ENCODE data around the gene KRT23. TPM values are rescaled to one million over a fixed set of nuclear protein-coding genes. Genes with fewer than 3 reads are reported as not detected.

Gene KRT23
- total RNA-seq, 1 donor from 2014 or later = 25.9 TPM

DNA sequence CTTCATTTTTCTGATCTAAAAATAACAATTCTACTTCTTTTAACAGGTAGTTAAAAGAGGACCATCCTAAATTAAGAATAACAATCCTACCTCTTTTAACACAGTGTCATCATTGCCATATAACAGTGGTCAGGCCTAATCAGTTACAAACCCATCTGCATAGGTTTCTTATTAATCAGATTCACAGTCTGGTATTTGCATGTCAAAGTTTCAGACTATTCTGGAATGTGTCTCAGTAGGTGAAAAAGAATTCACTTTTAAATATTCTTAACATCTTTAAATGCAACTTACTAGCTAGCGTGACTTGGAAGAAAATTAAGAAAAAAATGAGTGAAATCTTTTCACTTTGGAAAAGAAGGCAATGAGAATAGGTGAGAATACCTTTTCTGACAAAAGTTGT is 63.6 kb downstream of the KRT23 start:
- TF ChIP-seq, protein P1, sequence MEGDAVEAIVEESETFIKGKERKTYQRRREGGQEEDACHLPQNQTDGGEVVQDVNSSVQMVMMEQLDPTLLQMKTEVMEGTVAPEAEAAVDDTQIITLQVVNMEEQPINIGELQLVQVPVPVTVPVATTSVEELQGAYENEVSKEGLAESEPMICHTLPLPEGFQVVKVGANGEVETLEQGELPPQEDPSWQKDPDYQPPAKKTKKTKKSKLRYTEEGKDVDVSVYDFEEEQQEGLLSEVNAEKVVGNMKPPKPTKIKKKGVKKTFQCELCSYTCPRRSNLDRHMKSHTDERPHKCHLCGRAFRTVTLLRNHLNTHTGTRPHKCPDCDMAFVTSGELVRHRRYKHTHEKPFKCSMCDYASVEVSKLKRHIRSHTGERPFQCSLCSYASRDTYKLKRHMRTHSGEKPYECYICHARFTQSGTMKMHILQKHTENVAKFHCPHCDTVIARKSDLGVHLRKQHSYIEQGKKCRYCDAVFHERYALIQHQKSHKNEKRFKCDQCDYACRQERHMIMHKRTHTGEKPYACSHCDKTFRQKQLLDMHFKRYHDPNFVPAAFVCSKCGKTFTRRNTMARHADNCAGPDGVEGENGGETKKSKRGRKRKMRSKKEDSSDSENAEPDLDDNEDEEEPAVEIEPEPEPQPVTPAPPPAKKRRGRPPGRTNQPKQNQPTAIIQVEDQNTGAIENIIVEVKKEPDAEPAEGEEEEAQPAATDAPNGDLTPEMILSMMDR (IDR thresholded peaks at IDR 0.05; ENCODE audit: insufficient read depth, low read length, poor library complexity, severe bottlenecking) = no peak
- H3K4me3 ChIP-seq (ENCODE audit: low read depth, low read length) = no peak overlapping the region
- no peak for DNase-seq (ENCODE audit: low read depth)

GRCh38 chr17:40873255-40873654 is 64.2 kb downstream of the KRT23 start:
- DNase-seq (ENCODE audit: low read depth) = no peak
- TF ChIP-seq, protein P1 (IDR thresholded peaks at IDR 0.05; ENCODE audit: insufficient read depth, low read length, poor library complexity, severe bottlenecking) = peak; percentile 12
- Histone ChIP-seq H3K4me3 (ENCODE audit: low read depth, low read length) (no peak overlapping the region), H3K27me3 (ENCODE audit: control insufficient read depth, insufficient read depth, low read length) (no peaks in the 10 kb centered on the region), H3K36me3 (ENCODE audit: control insufficient read depth, insufficient read depth, low read length) (no peaks in the 10 kb centered on the region)

More for the DNA sequence above, 63.6 kb downstream of the KRT23 start:
- H3K27me3 ChIP-seq (ENCODE audit: control insufficient read depth, insufficient read depth, low read length) = no peaks in the 10 kb centered on the region
- H3K36me3 ChIP-seq (ENCODE audit: control insufficient read depth, insufficient read depth, low read length) = no peaks in the 10 kb centered on the region

Other genes with a start within 250 kb of the KRT23 start
- gene KRT24, start 233.9 kb downstream of the KRT23 start, total RNA-seq = not detected in 2 replicates
- not detected in 2 replicates for gene KRT25, start 182.3 kb downstream of the KRT23 start, total RNA-seq
- not detected in 2 replicates for gene KRT26, start 165.4 kb downstream of the KRT23 start, total RNA-seq
- gene KRT27, start 155.1 kb downstream of the KRT23 start, total RNA-seq = not detected in 2 replicates
- not detected in 2 replicates for gene KRT28, start 137.7 kb downstream of the KRT23 start, total RNA-seq
- gene KRT10, start 115.0 kb downstream of the KRT23 start, total RNA-seq = 24.5 and 29.9 TPM in 2 replicates
- not detected in 2 replicates for gene KRT12, start 70.4 kb downstream of the KRT23 start, total RNA-seq
- gene KRT20, start 52.4 kb downstream of the KRT23 start, total RNA-seq = not detected in 2 replicates
- not detected in 2 replicates for gene KRT39, start 29.3 kb upstream of the KRT23 start, total RNA-seq
- gene KRT40, start 46.7 kb upstream of the KRT23 start, total RNA-seq = not detected in 2 replicates
- not detected in 2 replicates for gene KRTAP3-3, start 56.5 kb upstream of the KRT23 start, total RNA-seq
- gene KRTAP3-2, start 62.3 kb upstream of the KRT23 start, total RNA-seq = not detected in 2 replicates
- not detected in 2 replicates for gene KRTAP3-1, start 71.5 kb upstream of the KRT23 start, total RNA-seq
- not detected in 2 replicates for gene KRTAP1-5, start 89.6 kb upstream of the KRT23 start, total RNA-seq
- gene KRTAP1-4, start 92.5 kb upstream of the KRT23 start, total RNA-seq = not detected in 2 replicates
- gene KRTAP1-3, start 97.2 kb upstream of the KRT23 start, total RNA-seq = not detected in 2 replicates
- not detected in 2 replicates for gene KRTAP1-1, start 103.8 kb upstream of the KRT23 start, total RNA-seq
- gene KRTAP2-1, start 109.7 kb upstream of the KRT23 start, total RNA-seq = not detected in 2 replicates
- gene KRTAP2-2, start 117.6 kb upstream of the KRT23 start, total RNA-seq = not detected in 2 replicates
- gene KRTAP2-3, start 122.5 kb upstream of the KRT23 start, total RNA-seq = 4.3 and 5.2 TPM in 2 replicates
- gene KRTAP2-4, start 128.2 kb upstream of the KRT23 start, total RNA-seq = not detected in 2 replicates
- gene KRTAP4-7, start 146.5 kb upstream of the KRT23 start, total RNA-seq = not detected in 2 replicates
- gene KRTAP4-8, start 160.5 kb upstream of the KRT23 start, total RNA-seq = not detected in 2 replicates
- not detected in 2 replicates for gene KRTAP4-16, start 164.6 kb upstream of the KRT23 start, total RNA-seq
- not detected in 2 replicates for gene KRTAP4-9, start 167.7 kb upstream of the KRT23 start, total RNA-seq
- not detected in 2 replicates for gene KRTAP4-11, start 180.7 kb upstream of the KRT23 start, total RNA-seq
- gene KRTAP4-12, start 186.5 kb upstream of the KRT23 start, total RNA-seq = not detected in 2 replicates
- not detected in 2 replicates for gene KRTAP4-6, start 202.9 kb upstream of the KRT23 start, total RNA-seq
- not detected in 2 replicates for gene KRTAP4-5, start 212.2 kb upstream of the KRT23 start, total RNA-seq
- gene KRTAP4-4, start 223.1 kb upstream of the KRT23 start, total RNA-seq = not detected in 2 replicates
- gene KRTAP4-3, start 230.6 kb upstream of the KRT23 start, total RNA-seq = not detected in 2 replicates
- not detected in 2 replicates for gene KRTAP4-2, start 240.6 kb upstream of the KRT23 start, total RNA-seq
- not detected in 2 replicates for gene KRTAP4-1, start 247.3 kb upstream of the KRT23 start, total RNA-seq

All from kidney epithelial cell (primary cell).